ENCODE measurements around the gene MYO1D. TPM values are rescaled to one million over a fixed set of nuclear protein-coding genes. Genes with fewer than 3 reads are reported as not detected.

MYO1D gene
- total RNA-seq, 2 donors from 2014 or later: 21.4 to 48.3 TPM

DNA sequence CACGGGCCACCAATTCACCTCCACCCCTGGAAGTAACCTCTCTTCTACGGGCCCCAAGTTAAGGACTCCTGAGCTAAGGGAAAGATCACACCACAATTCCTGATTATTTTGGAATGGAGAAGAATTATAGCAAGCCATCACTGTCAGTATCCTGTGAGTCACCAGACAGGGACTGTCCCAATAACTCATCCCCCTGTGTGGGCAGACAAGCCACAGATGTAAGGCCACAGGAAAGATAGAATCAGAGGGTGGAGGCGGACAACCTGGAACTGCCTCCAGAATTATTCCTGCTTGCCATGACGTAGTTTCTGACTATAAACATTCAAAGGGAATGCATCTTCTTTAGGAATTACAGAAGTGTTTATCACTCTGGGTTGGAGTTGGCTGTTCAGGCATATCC is 5.8 kb upstream of the MYO1D start:
- TF ChIP-seq, protein P1, sequence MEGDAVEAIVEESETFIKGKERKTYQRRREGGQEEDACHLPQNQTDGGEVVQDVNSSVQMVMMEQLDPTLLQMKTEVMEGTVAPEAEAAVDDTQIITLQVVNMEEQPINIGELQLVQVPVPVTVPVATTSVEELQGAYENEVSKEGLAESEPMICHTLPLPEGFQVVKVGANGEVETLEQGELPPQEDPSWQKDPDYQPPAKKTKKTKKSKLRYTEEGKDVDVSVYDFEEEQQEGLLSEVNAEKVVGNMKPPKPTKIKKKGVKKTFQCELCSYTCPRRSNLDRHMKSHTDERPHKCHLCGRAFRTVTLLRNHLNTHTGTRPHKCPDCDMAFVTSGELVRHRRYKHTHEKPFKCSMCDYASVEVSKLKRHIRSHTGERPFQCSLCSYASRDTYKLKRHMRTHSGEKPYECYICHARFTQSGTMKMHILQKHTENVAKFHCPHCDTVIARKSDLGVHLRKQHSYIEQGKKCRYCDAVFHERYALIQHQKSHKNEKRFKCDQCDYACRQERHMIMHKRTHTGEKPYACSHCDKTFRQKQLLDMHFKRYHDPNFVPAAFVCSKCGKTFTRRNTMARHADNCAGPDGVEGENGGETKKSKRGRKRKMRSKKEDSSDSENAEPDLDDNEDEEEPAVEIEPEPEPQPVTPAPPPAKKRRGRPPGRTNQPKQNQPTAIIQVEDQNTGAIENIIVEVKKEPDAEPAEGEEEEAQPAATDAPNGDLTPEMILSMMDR (IDR thresholded peaks at IDR 0.05): no peak
- TF ChIP-seq POLR2A (IDR thresholded peaks at IDR 0.05): no peak
- 82 to 84% methylated on average over 4 of the region's 4 CpGs for WGBS, 2 donors

DNA sequence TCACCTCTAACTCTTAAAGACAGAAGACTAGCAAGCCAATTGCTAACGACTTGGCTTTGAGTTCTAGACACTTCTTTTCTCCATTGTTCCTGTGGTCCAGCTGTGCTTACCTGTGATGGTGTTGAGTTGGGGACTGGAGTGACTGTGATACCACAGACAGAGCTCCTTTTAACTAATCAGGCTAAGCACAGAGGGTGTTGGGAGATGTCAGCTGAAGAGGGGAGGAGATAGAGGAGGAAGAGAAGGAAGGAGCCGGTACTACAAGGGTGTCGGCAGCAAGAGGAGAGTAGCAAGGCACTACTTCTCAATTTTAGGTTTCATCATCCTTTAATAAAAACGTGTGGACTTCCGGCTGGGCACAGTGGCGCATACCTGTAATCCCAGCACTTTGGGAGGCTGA is 5.1 kb upstream of the MYO1D start:
- H3K27ac ChIP-seq: no peak overlapping the region
- intact Hi-C loops (cut with DNase I): no loop called here
- ATAC-seq: no peak
- no peaks in the 10 kb centered on the region for H3K36me3 ChIP-seq (replicated peaks in 1 of 2; ENCODE audit: insufficient read depth in 1 of 2, low read depth in 2 of 2)
- H3K4me3 ChIP-seq: no peak overlapping the region
- 65 to 73% methylated on average over 6 of the region's 6 CpGs for WGBS, 2 donors
- TF ChIP-seq, protein P1 (IDR thresholded peaks at IDR 0.05): no peak
- TF ChIP-seq POLR2A (IDR thresholded peaks at IDR 0.05): no peak
- no peak for DNase-seq
- H3K9me3 ChIP-seq: no peaks in the 10 kb centered on the region
- no peaks in the 10 kb centered on the region for H3K4me1 ChIP-seq
- H3K27me3 ChIP-seq: no peaks in the 10 kb centered on the region

More for the DNA sequence above, 5.8 kb upstream of the MYO1D start:
- no peaks in the 10 kb centered on the region for H3K27me3 ChIP-seq
- H3K4me3 ChIP-seq: no peak overlapping the region
- H3K4me1 ChIP-seq: no peaks in the 10 kb centered on the region
- intact Hi-C loops (cut with DNase I): no loop called here
- ATAC-seq (no peak), DNase-seq (peak in 1 of 4 donors; percentile 6)
- no peak overlapping the region for H3K27ac ChIP-seq
- H3K36me3 ChIP-seq (replicated peaks in 1 of 2; ENCODE audit: insufficient read depth in 1 of 2, low read depth in 2 of 2): no peaks in the 10 kb centered on the region
- H3K9me3 ChIP-seq: no peaks in the 10 kb centered on the region

DNA sequence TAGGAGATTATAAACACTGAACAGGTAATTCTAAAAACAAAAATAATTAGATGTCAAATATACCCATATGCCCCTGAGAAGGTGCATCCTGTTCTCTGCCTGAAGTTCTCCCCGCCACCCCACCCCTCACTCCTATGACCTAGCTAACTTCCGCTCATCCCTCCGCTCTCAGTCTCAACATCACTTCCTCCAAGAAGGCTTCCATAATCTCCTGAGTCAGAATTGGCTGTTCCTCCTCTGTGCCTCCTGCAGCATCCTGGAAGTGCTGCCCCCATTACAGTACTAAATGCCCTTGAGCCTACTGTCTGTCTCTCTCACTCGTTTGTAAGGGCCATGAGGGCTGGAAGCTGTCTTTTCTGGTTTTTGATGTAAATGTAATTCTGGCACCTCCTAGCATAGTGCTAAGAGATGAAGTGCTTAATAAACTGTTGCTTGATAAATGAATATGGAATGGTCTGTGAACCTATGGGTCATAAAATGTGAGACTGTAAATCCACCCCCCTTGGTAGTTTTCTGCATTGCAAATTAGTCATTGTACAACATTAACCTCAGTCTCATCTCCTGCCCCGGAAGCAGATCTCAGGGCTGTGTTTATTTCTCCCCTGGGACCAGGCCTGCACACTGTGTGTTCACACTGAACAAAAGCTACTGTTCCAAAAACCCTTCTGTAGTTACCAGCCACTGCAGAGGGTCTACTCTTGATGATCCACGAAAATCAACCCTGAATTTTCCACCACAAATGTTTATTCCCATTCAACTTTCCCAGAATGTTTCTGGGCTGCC is 3.9 kb upstream of the MYO1D start:
- no peak overlapping the region for H3K27ac ChIP-seq
- TF ChIP-seq, protein P1 (IDR thresholded peaks at IDR 0.05): no peak
- no peak for TF ChIP-seq POLR2A (IDR thresholded peaks at IDR 0.05)
- 79 to 84% methylated on average over 6 of the region's 6 CpGs for WGBS, 2 donors
- H3K9me3 ChIP-seq: no peaks in the 10 kb centered on the region
- DNase-seq (no peak), ATAC-seq (no peak)
- H3K36me3 ChIP-seq (replicated peaks in 1 of 2; ENCODE audit: insufficient read depth in 1 of 2, low read depth in 2 of 2): no peaks in the 10 kb centered on the region
- no peak overlapping the region for H3K4me3 ChIP-seq
- no peaks in the 10 kb centered on the region for H3K27me3 ChIP-seq
- intact Hi-C loops (cut with DNase I): no loop called here
- peaks cover under 1% of the 10 kb centered on the region for H3K4me1 ChIP-seq

GRCh38 chr17:32879134-32879533 is 2.2 kb upstream of the MYO1D start:
- Histone ChIP-seq H3K27ac (no peak overlapping the region), H3K4me3 (no peak overlapping the region), H3K9me3 (no peaks in the 10 kb centered on the region), H3K4me1 (peaks cover 9% of the 10 kb centered on the region), H3K36me3 (replicated peaks in 1 of 2; ENCODE audit: insufficient read depth in 1 of 2, low read depth in 2 of 2) (no peaks in the 10 kb centered on the region), H3K27me3 (no peaks in the 10 kb centered on the region)
- no peak for DNase-seq
- TF ChIP-seq POLR2A (IDR thresholded peaks at IDR 0.05): no peak
- TF ChIP-seq, protein P1 (IDR thresholded peaks at IDR 0.05): no peak
- intact Hi-C loops (cut with DNase I): loop anchor here (10.0 kb wide), 1 partner anchor 94 kb away; no protein-coding TSS in a partner anchor
- WGBS, 2 donors: 56 to 70% methylated on average over 1 of the region's 1 CpG
- ATAC-seq: no peak

GRCh38 chr17:32878211-32878610 is 1.3 kb upstream of the MYO1D start:
- WGBS, 2 donors: 55 to 73% methylated on average over 3 of the region's 3 CpGs

More at GRCh38 chr17:32878211-32878610, 1.3 kb upstream of the MYO1D start:
- ATAC-seq (no peak), DNase-seq (peak; percentile 27 to 57 (median 47))
- Histone ChIP-seq H3K9me3 (no peaks in the 10 kb centered on the region), H3K4me1 (peaks cover 9% of the 10 kb centered on the region), H3K27me3 (no peaks in the 10 kb centered on the region), H3K4me3 (no peak overlapping the region), H3K36me3 (replicated peaks in 1 of 2; ENCODE audit: insufficient read depth in 1 of 2, low read depth in 2 of 2) (no peaks in the 10 kb centered on the region), H3K27ac (peak overlapping the region in 1 of 4 donors; percentile 77)
- intact Hi-C loops (cut with DNase I): loop anchor here (10.0 kb wide), 1 partner anchor 93 kb away; no protein-coding TSS in a partner anchor
- TF ChIP-seq, protein P1 (IDR thresholded peaks at IDR 0.05): no peak
- TF ChIP-seq POLR2A (IDR thresholded peaks at IDR 0.05): no peak

Data from body of pancreas (tissue), 4 donors.